ENCODE data around the gene LTF.

- no peak for TF ChIP-seq CTCF (conservative IDR thresholded peaks at IDR 0.05; ENCODE audit: low read depth in 2 of 2)
- no peak for TF ChIP-seq ZNF114 (CRISPR knock-in tag; IDR thresholded peaks at IDR 0.05)
- TF ChIP-seq EZH2 (IDR thresholded peaks at IDR 0.05; ENCODE audit: low read depth, unreplicated experiment) = no peak
- TF ChIP-seq CREB1 (CRISPR knock-in tag; IDR thresholded peaks at IDR 0.05; ENCODE audit: low read depth) = no peak
- TF ChIP-seq, protein P1, sequence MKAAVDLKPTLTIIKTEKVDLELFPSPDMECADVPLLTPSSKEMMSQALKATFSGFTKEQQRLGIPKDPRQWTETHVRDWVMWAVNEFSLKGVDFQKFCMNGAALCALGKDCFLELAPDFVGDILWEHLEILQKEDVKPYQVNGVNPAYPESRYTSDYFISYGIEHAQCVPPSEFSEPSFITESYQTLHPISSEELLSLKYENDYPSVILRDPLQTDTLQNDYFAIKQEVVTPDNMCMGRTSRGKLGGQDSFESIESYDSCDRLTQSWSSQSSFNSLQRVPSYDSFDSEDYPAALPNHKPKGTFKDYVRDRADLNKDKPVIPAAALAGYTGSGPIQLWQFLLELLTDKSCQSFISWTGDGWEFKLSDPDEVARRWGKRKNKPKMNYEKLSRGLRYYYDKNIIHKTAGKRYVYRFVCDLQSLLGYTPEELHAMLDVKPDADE (IDR thresholded peaks at IDR 0.05) = no peak
- no peak for TF ChIP-seq POLR2AphosphoS5 (IDR thresholded peaks at IDR 0.05; ENCODE audit: low read depth)
- no peak for TF ChIP-seq REST (IDR thresholded peaks at IDR 0.05; ENCODE audit: unreplicated experiment)
These were observed 4.7 kb downstream of the LTF start for GRCh38 chr3:46460051-46460450.
